Heart right ventricle (tissue), 16 donors: ENCODE measurements around the gene SPA17. TPM values are rescaled to one million over a fixed set of nuclear protein-coding genes. Genes with fewer than 3 reads are reported as not detected.
A peak's percentile ranks its signal among the peaks of the same experiment; 100 is the strongest.

Source experiments
- ATAC-seq, 8 donors: fragments of 200-7000 bp; cut with Tn5 transposase; one replicate each; pipeline ENCODE4 v1.9.1; 2020; ENCODE audit warnings: mild to moderate bottlenecking in 8 of 8, moderate library complexity in 8 of 8, moderate number of reproducible peaks in 1 of 8
- DNase-seq, 2 donors: peaks; one replicate each; pipeline ENCODE4 v3.0.0-alpha.2; 2020
- H3K27ac ChIP-seq, 10 donors: fragments of 200-600 bp; sonication (generic) in 2 of 10; one replicate each; pipeline versions ENCODE4 v1.5.0 to v1.8.0; 2020 to 2022; ENCODE audit warnings: mild to moderate bottlenecking in 3 of 10
- H3K27me3 ChIP-seq, 7 donors: fragments of 200-600 bp; one replicate each; pipeline ENCODE4 v1.8.0; 2021 to 2022; ENCODE audit warnings: mild to moderate bottlenecking in 2 of 7
- H3K36me3 ChIP-seq, 9 donors: fragments of 200-600 bp; sonication (generic) in 1 of 9; one replicate each; pipeline versions ENCODE4 v1.5.0 to v1.8.0; 2020 to 2022; ENCODE audit warnings: mild to moderate bottlenecking in 2 of 9
- H3K4me1 ChIP-seq, 9 donors: fragments of 200-600 bp; sonication (generic) in 1 of 9; one replicate each; pipeline versions ENCODE4 v1.5.0 to v1.8.0; 2020 to 2022; ENCODE audit warnings: mild to moderate bottlenecking in 4 of 9
- H3K4me3 ChIP-seq, 10 donors: fragments of 200-600 bp; sonication (generic) in 2 of 10; one replicate each; pipeline versions ENCODE4 v1.5.0 to v1.8.0; 2020 to 2022; ENCODE audit warnings: mild to moderate bottlenecking in 7 of 10, moderate library complexity in 2 of 10
- H3K9me3 ChIP-seq, 11 donors: fragments of 200-600 bp in 10 of 11; sonication (generic) in 2 of 11; one replicate each; pipeline versions ENCODE4 v1.5.0 to v1.8.0; 2013 to 2022; ENCODE audit warnings: mild to moderate bottlenecking in 2 of 11, control low read depth in 1 of 11, moderate library complexity in 1 of 11
- WGBS, 2 donors: extraction: QIAGEN DNeasy Blood & Tissue Kit; methylation state at CpG; one replicate each; pipeline ENCODE4 v1.1.7; 2013; ENCODE audit warnings: inconsistent platforms in 1 of 2; 5-methylcytosine and 5-hydroxymethylcytosine counted together
- intact Hi-C, 10 donors: fragments of 100-400 bp; cut with DNase I; formaldehyde crosslinking; loops; one replicate each; pipeline versions ENCODE4 v1.11.1 to v1.14.2; 2022
- polyA plus RNA-seq, 2 donors: library from polyadenylated mRNA; stranded (reverse); fragments of 200-250 nt; gene quantifications; one replicate each; pipeline ENCODE4 v1.2.3, GENCODE V29; 2013
- total RNA-seq, 10 donors: library from RNA; stranded (reverse); fragmentation: NEBNext Ultra II Directional in 3 of 10; extraction: Animal tissue kit (Norgen Biotek cat#: 25700) in 3 of 10; gene quantifications; one replicate each; pipeline versions ENCODE4 v1.2.1 to v1.2.4, GENCODE V29; 2021 to 2023
- TF ChIP-seq, protein P1 (sequence below), 9 donors: fragments of 200-600 bp; sonication (generic) in 2 of 9; IDR thresholded peaks; one replicate each; pipeline versions ENCODE4 v1.5.0 to v1.8.0; 2021 to 2022; ENCODE audit warnings: antibody characterized with exemption in 9 of 9, mild to moderate bottlenecking in 5 of 9, moderate library complexity in 1 of 9
- donor health status: Arrhythmogenic right ventricular cardiomyopathy.
- donor health status: ischemic (EF 13 %, LVEDD 7.1; RV severe dilation, severe dysfunction).
- donor health status: healthy with polysubstance abuse.
- donor health status: DM: no; HTN: yes; CAD: no.
- donor health status: DM: no; HTN: no; CAD: no.
- donor health status: ischemic (EF 25% LVEDD 6.9; RV normal size, moderate dysfunction).
- donor health status: ischemic (EF 25% LVEDD 5.7; RV mildly dilated, moderate dysfunction).
- donor health status: healthy.
- donor health status: DM: yes; HTN: yes; CAD: no.
- donor health status: Ischemic cardiomyopathy.
- donor health status: ischemic (EF 35%, LVEDD 5.7; RV mildly dilated, moderate dysfunction).
- donor health status: nonischemic (EF 11% LVEDD 7.7; RV severe dilation, severe dysfunction).
- donor health status: DM: yes; HTN: yes; CAD: no.
- donor health status: PGD.
- donor health status: ischemic (EF 29% LVEDD 5.4; RV normal size, mild dysfunction).
- donor health status: nonischemic (EF 23%, LVEDD 6.1; RV moderate dilation, normal function).

Gene SPA17
- total and polyA plus RNA-seq, 12 donors: 0.62 to 4.9 (median 2.3) TPM

GRCh38 chr11:124644426-124645280 is 29.1 kb upstream of the SPA17 start:
- 24% methylated on average over 16 of the region's 16 CpGs for WGBS, 2 donors
- no peaks in the 10 kb centered on the region for H3K9me3 ChIP-seq
- H3K27ac ChIP-seq: no peak overlapping the region
- intact Hi-C loops: loop anchor here in 6 of 10 donors (1.0 to 10.0 kb wide), 5 partner anchors 190 to 220 kb away; partner anchors contain the start of gene ROBO3 (in 1 of the 6)
- peaks cover 0 to 29% (median 0%) of the 10 kb centered on the region in 9 donors for H3K36me3 ChIP-seq
- TF ChIP-seq, protein P1, sequence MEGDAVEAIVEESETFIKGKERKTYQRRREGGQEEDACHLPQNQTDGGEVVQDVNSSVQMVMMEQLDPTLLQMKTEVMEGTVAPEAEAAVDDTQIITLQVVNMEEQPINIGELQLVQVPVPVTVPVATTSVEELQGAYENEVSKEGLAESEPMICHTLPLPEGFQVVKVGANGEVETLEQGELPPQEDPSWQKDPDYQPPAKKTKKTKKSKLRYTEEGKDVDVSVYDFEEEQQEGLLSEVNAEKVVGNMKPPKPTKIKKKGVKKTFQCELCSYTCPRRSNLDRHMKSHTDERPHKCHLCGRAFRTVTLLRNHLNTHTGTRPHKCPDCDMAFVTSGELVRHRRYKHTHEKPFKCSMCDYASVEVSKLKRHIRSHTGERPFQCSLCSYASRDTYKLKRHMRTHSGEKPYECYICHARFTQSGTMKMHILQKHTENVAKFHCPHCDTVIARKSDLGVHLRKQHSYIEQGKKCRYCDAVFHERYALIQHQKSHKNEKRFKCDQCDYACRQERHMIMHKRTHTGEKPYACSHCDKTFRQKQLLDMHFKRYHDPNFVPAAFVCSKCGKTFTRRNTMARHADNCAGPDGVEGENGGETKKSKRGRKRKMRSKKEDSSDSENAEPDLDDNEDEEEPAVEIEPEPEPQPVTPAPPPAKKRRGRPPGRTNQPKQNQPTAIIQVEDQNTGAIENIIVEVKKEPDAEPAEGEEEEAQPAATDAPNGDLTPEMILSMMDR (IDR thresholded peaks at IDR 0.05): peak; percentile 72 to 87 (median 81)
- ATAC-seq (peak; percentile 57 to 88 (median 80)), DNase-seq (peak; percentile 17 to 35)
- peaks cover 0 to 12% (median 6%) of the 10 kb centered on the region in 9 donors for H3K4me1 ChIP-seq
- no peaks in the 10 kb centered on the region for H3K27me3 ChIP-seq
- peak overlapping the region in 4 of 10 donors; percentile 1 to 26 (median 12) for H3K4me3 ChIP-seq

DNA sequence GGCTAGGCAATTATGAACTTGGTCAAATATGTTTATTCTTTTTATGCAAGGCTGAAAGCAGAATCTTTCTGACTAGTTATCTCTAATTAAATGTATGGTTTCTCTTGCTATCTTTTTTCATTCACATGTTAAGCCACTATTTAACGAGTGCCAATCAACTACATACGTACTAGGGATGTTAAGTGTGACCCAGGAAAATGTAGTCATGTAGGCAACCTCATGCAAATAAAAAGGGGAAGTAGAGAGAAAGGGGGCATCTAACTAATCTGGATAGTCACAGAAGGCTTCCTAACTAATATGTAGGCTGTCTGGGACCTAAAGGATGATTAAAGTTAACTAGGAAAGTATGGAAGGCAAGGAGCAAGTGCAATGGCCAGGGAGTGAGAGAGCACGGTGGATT is 27.6 kb upstream of the SPA17 start:
- intact Hi-C loops: loop anchor here in 3 of 10 donors (5.0 to 10.0 kb wide), 3 partner anchors 189 to 219 kb away; partner anchors contain the start of gene ROBO3 (in 1 of the 3)
- H3K27me3 ChIP-seq: no peaks in the 10 kb centered on the region
- DNase-seq: no peak
- TF ChIP-seq, protein P1 (IDR thresholded peaks at IDR 0.05): no peak
- WGBS, 2 donors: 81 to 87% methylated on average over 3 of the region's 3 CpGs
- no peaks in the 10 kb centered on the region for H3K9me3 ChIP-seq
- H3K27ac ChIP-seq: no peak overlapping the region
- no peak for ATAC-seq
- peaks cover 0 to 12% (median 6%) of the 10 kb centered on the region in 9 donors for H3K4me1 ChIP-seq
- H3K36me3 ChIP-seq: peaks cover 0 to 37% (median 0%) of the 10 kb centered on the region in 9 donors
- no peak overlapping the region for H3K4me3 ChIP-seq

DNA sequence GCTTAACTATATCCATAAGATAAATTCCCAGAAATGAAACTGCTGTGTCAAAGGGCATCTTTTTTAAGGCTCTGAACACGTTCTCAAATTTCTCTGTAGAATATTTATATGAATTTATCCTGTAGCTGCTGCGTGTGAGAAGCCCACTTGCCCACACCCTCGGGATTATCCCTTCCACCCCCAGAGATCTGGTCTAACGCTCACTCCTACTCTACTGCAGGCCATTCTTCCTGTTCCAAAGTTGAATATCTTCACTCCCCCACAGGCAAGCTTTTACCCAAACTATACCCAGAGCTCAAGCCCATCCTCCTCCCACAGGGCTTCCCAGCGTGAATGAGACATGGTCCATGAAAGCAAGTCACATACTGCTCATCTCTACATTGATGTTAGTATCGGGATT is 25.1 kb upstream of the SPA17 start:
- ATAC-seq: no peak
- H3K9me3 ChIP-seq: no peaks in the 10 kb centered on the region
- intact Hi-C loops: loop anchor here in 3 of 10 donors (5.0 to 10.0 kb wide), 3 partner anchors 186 to 216 kb away; partner anchors contain the start of gene ROBO3 (in 1 of the 3)
- WGBS, 2 donors: 63 to 64% methylated on average over 6 of the region's 6 CpGs
- TF ChIP-seq, protein P1 (IDR thresholded peaks at IDR 0.05): no peak
- no peak overlapping the region for H3K4me3 ChIP-seq
- DNase-seq: no peak
- peaks cover 0 to 12% (median 6%) of the 10 kb centered on the region in 9 donors for H3K4me1 ChIP-seq
- H3K27ac ChIP-seq: no peak overlapping the region
- no peaks in the 10 kb centered on the region for H3K27me3 ChIP-seq
- peaks cover 0 to 56% (median 5%) of the 10 kb centered on the region in 9 donors for H3K36me3 ChIP-seq

- peaks cover 0 to 61% (median 5%) of the 10 kb centered on the region in 9 donors for H3K36me3 ChIP-seq
- WGBS, 2 donors: 71 to 75% methylated on average over 16 of the region's 16 CpGs
- H3K9me3 ChIP-seq: no peaks in the 10 kb centered on the region
- ATAC-seq (no peak), DNase-seq (no peak)
- H3K4me1 ChIP-seq: no peaks in the 10 kb centered on the region
- no peak overlapping the region for H3K4me3 ChIP-seq
- no peaks in the 10 kb centered on the region for H3K27me3 ChIP-seq
- intact Hi-C loops: no loop called here
- H3K27ac ChIP-seq: no peak overlapping the region
- TF ChIP-seq, protein P1 (IDR thresholded peaks at IDR 0.05): no peak
These were observed 16.7 kb upstream of the SPA17 start for GRCh38 chr11:124656774-124657630.
